T-helper 17 cell (primary cell): Measurements from ENCODE around the gene NFIB. TPM values are rescaled to one million over a fixed set of nuclear protein-coding genes. Genes with fewer than 3 reads are reported as not detected.

ENCODE experiments used
- ATAC-seq: fragments of 150-1000 bp; cut with Tn5 transposase; 2 replicates; pipeline ENCODE4 v1.10.0; 2021; ENCODE audit warnings: mild to moderate bottlenecking, moderate library complexity
- DNase-seq, 3 donors: peaks; one replicate each; pipeline versions ENCODE4 v3.0.0 to v3.0.0-alpha.2; 2020 to 2021
- H3K9me3 ChIP-seq: one replicate; pipeline ENCODE4 v1.7.0; 2013; ENCODE audit warnings: low read length, mild to moderate bottlenecking; ENCODE audit not compliant: control insufficient read depth, poor library complexity, severe bottlenecking
- H3K27ac Mint-ChIP-seq: one replicate; pipeline ENCODE4 v1.8.0; 2022; ENCODE audit warnings: mild to moderate bottlenecking, moderate library complexity, mixed read lengths
- H3K27me3 Mint-ChIP-seq: one replicate; pipeline ENCODE4 v1.8.0; 2022; ENCODE audit warnings: mixed read lengths
- H3K36me3 Mint-ChIP-seq: one replicate; pipeline ENCODE4 v1.8.0; 2022; ENCODE audit warnings: low read depth, mixed read lengths
- H3K4me1 Mint-ChIP-seq: one replicate; pipeline ENCODE4 v1.8.0; 2022; ENCODE audit warnings: mild to moderate bottlenecking, mixed read lengths
- H3K4me3 Mint-ChIP-seq: one replicate; pipeline ENCODE4 v1.8.0; 2022; ENCODE audit warnings: mild to moderate bottlenecking, moderate library complexity, mixed read lengths
- total RNA-seq, 4 donors: library from RNA in 2 of 4; stranded (reverse) in 2 of 4; gene quantifications; one replicate each; pipeline ENCODE4 v1.2.3 and lab custom pipeline; 2022 to 2026

Gene NFIB
- total RNA-seq, 2 donors from 2014 or later: 0.12 to 0.76 TPM

DNA sequence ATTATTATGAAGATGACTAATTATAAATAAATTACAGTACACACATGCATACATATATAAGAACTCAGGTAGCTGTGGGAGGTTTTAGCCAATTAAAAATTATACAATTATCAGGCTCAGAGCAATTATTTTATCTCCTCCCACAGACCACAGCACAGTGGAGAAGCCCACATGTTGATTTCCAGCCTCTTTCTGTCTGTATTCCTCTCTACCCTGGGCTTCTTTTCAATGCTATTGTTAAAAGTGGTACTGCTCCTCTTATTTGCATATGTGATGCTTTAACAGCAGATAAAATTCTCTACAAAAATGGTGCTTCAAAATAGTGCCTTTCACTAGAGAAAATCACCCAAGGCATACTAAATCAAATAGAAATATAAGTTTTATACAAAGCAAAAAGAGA, 218.7 kb downstream of the NFIB start:
- no peaks in the 10 kb centered on the region for H3K36me3 Mint-ChIP-seq
- DNase-seq: no peak
- no peaks in the 10 kb centered on the region for H3K4me1 Mint-ChIP-seq
- no peak overlapping the region for H3K4me3 Mint-ChIP-seq
- no peak overlapping the region for H3K27ac Mint-ChIP-seq
- ATAC-seq: no peak
- H3K27me3 Mint-ChIP-seq: no peaks in the 10 kb centered on the region
- H3K9me3 ChIP-seq: no peaks in the 10 kb centered on the region

DNA sequence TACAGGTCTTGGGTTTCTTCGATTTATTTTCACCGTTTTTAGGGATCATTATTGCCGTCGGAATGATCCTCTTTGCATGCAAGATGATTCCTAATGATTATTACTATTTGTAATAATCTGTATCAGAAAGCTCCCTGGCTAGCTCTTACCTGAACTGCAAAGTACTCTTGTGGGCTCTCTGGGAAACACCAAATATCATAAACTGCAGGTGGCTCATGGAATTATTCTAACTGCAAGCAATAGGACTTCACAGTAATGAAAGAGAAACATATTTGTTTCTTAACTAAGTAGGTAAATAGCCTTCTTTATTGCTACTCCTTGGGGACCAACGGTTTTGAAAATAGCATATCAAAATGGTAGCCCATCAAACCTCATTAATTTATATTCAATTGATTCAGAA, 219.4 kb downstream of the NFIB start:
- Mint-ChIP-seq H3K27me3 (no peaks in the 10 kb centered on the region), H3K36me3 (no peaks in the 10 kb centered on the region), H3K4me1 (no peaks in the 10 kb centered on the region), H3K27ac (no peak overlapping the region), H3K4me3 (no peak overlapping the region)
- DNase-seq (no peak), ATAC-seq (no peak)
- no peaks in the 10 kb centered on the region for H3K9me3 ChIP-seq

DNA sequence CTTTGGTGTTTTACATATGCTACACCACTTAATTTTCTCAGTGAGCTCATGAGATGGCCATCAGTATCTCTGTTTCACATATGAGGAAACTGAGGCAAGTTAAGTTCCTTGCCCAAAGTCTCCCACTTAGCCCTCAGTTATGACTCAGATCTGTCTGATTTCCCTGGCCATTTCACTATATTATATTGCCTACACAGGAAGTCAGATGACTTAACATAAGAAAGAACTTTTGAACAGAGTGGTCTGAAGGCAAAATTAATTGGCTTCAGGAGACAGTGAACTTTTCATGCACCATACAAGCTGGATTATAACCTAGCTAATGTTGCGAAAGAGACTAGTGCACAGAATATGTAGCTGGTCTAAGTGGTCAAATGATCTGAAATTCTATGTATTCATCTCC, 221.6 kb downstream of the NFIB start:
- H3K27ac Mint-ChIP-seq: no peak overlapping the region
- no peak overlapping the region for H3K4me3 Mint-ChIP-seq
- no peaks in the 10 kb centered on the region for H3K36me3 Mint-ChIP-seq
- ATAC-seq (no peak), DNase-seq (no peak)
- H3K9me3 ChIP-seq: no peaks in the 10 kb centered on the region
- no peaks in the 10 kb centered on the region for H3K4me1 Mint-ChIP-seq
- no peaks in the 10 kb centered on the region for H3K27me3 Mint-ChIP-seq

DNA sequence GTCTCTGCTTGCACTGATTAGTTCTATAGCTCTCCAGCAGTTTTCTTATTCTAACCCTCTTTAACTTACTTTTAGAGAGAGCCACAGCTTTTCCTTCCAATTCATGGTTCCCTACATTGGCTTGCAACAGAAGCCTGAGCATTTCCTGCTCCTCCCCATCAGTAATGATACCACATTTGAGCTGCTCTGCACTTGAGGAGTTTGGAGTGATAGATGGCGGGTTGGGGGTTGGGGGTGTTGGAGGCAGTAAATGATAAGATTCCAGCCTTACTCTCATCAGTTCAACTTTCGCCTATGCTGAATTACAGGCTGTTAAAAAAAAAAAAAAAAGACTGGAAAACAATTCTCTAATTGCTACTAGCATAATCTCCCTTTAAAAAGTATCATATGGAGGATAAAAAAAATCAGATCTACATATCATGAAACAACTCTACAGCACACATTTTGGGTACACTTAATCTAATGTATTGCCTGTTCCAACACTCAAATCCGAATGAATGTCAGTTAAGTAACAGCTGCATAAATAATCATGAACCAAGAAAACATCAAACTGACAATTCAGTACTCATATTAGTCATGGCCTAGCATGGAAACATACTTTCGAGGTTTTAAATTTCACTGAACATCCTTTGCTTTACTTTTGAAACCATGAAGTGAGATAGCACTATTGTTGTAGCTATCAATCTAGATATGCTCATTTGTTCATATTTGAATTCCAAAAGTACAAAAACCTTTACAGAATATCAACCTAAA, 224.7 kb downstream of the NFIB start:
- H3K9me3 ChIP-seq: no peaks in the 10 kb centered on the region
- no peak overlapping the region for H3K4me3 Mint-ChIP-seq
- no peak for ATAC-seq
- no peaks in the 10 kb centered on the region for H3K4me1 Mint-ChIP-seq
- no peaks in the 10 kb centered on the region for H3K27me3 Mint-ChIP-seq
- H3K27ac Mint-ChIP-seq: no peak overlapping the region
- no peaks in the 10 kb centered on the region for H3K36me3 Mint-ChIP-seq
- DNase-seq: no peak

DNA sequence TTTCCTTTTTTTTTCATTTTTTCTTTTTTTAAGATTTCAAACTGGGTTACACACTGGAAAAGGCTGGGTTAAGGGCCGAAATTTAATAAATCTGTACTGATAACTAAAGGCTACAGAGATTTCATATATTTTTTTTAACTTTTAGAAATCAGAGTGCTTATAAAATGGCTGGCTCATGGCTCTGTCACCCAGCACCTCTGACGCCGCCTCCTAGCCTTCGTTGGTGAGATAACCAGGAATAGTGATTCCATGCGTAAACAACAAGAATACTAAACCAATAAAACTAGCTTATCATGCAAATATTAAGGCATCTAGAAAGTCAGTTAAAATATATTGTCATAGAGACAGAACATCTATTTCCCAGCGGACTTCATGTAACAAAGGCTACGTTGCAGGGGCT, 226.4 kb downstream of the NFIB start:
- no peaks in the 10 kb centered on the region for H3K9me3 ChIP-seq
- no peak overlapping the region for H3K4me3 Mint-ChIP-seq
- H3K27me3 Mint-ChIP-seq: no peaks in the 10 kb centered on the region
- DNase-seq (no peak), ATAC-seq (no peak)
- H3K4me1 Mint-ChIP-seq: no peaks in the 10 kb centered on the region
- H3K36me3 Mint-ChIP-seq: no peaks in the 10 kb centered on the region
- H3K27ac Mint-ChIP-seq: no peak overlapping the region

DNA sequence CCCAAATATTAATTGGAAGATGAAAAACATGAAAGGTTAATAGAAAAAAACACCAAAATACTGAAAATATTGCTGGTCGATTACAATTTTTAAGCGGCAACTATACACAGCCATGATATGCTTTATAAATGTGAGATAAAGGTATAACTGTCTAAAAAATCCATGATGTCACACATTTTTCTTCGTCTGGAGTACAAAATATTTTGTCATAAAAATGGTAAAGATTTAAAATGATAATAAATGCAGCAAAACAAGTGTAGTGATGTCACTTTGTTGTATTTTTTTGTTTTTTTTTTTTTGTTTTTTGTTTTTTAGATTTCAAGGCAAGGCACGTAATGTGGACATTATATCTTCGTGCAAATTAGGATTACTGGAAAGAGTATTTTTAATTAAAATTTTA, 227.4 kb downstream of the NFIB start:
- Mint-ChIP-seq H3K4me1 (no peaks in the 10 kb centered on the region), H3K27ac (no peak overlapping the region), H3K4me3 (no peak overlapping the region), H3K36me3 (no peaks in the 10 kb centered on the region), H3K27me3 (no peaks in the 10 kb centered on the region)
- no peaks in the 10 kb centered on the region for H3K9me3 ChIP-seq
- DNase-seq (no peak), ATAC-seq (no peak)

DNA sequence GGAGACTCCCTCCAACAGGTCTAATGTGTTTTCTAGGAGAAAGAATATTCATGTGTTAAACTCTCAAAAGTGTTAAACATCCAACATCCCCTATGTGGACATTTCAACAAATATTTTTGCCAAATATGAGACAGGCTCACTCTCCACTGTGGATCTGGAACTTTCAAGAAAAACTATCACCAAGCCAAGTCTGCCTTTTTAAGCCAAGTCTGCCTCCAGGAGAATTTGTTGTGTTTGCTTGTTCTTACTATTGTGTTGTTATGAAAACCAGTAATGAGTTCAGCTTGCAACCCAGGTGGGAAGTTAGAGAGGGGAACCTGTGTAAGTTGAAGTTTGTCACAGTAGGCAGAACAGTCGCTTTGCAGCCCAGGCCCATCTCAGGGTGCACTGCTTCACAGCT, 228.1 kb downstream of the NFIB start:
- Mint-ChIP-seq H3K36me3 (no peaks in the 10 kb centered on the region), H3K4me3 (no peak overlapping the region), H3K27ac (no peak overlapping the region), H3K4me1 (no peaks in the 10 kb centered on the region), H3K27me3 (no peaks in the 10 kb centered on the region)
- H3K9me3 ChIP-seq: no peaks in the 10 kb centered on the region
- ATAC-seq: no peak
- DNase-seq: no peak

DNA sequence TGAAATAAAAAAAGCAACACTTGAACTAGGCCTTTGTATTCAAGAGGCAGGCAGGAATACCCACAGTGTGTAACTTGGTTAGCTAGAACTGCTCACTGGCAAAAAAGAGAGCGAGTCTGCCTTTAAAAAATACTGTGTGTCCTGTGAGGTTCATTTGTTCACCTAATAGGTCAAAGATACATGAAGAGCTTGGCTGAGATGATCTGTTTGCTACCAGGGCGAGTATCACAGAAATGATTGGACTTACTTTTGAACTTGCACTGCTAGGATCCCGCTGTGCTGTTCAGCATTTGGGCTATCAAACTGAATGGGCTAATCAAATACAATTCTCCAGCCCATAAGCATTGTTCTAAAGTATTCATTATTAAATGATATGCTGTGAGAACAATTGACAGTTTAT, 229.1 kb downstream of the NFIB start:
- Mint-ChIP-seq H3K27me3 (no peaks in the 10 kb centered on the region), H3K36me3 (no peaks in the 10 kb centered on the region)
- no peak for ATAC-seq

DNA sequence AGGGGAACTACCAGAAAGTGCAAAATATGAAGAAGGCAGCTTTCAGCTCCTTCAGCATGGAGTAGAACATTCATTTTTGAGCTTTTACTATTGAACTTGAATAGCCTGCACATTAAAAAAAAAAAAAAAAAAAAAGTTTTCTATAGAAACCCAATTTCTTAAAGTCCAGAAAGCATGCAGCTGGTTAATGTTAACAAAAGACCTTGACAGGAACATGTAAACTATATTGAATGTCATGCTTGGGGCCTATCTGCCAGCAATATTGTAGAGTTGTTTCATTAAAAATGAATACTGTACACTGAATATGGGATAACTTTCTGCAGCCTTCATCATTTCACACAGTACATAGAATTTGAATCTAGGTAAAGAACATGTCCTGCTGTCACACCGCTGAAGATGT, 230.6 kb downstream of the NFIB start:
- no peaks in the 10 kb centered on the region for H3K27me3 Mint-ChIP-seq
- ATAC-seq (no peak), DNase-seq (no peak)
- H3K36me3 Mint-ChIP-seq: no peaks in the 10 kb centered on the region
- H3K4me3 Mint-ChIP-seq: no peak overlapping the region
- no peaks in the 10 kb centered on the region for H3K9me3 ChIP-seq
- H3K4me1 Mint-ChIP-seq: no peaks in the 10 kb centered on the region
- no peak overlapping the region for H3K27ac Mint-ChIP-seq

More for the DNA sequence above, 229.1 kb downstream of the NFIB start:
- Mint-ChIP-seq H3K4me1 (no peaks in the 10 kb centered on the region), H3K4me3 (no peak overlapping the region), H3K27ac (no peak overlapping the region)
- H3K9me3 ChIP-seq: no peaks in the 10 kb centered on the region
- no peak for DNase-seq

DNA sequence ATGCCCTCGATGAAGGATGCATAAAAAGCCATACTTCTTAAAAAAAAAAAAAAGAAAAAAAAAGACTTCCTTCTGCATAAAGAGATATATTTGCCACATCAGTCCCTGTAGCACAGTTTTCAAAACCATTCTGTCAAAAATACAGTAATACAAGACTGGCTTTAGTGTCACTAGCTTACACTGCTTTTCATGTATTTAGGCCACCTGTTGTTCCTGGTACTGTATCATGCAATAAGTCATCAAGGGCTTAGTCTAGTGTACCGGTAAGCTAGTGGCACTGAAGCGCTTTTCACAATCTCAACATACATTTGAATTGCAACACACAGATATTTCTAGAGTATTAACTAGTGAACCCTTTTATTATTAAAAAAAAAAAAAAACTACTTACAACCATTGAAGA, 231.2 kb downstream of the NFIB start:
- H3K9me3 ChIP-seq: no peaks in the 10 kb centered on the region
- Mint-ChIP-seq H3K4me3 (no peak overlapping the region), H3K4me1 (no peaks in the 10 kb centered on the region), H3K27me3 (no peaks in the 10 kb centered on the region), H3K27ac (no peak overlapping the region), H3K36me3 (no peaks in the 10 kb centered on the region)
- DNase-seq (no peak), ATAC-seq (no peak)

DNA sequence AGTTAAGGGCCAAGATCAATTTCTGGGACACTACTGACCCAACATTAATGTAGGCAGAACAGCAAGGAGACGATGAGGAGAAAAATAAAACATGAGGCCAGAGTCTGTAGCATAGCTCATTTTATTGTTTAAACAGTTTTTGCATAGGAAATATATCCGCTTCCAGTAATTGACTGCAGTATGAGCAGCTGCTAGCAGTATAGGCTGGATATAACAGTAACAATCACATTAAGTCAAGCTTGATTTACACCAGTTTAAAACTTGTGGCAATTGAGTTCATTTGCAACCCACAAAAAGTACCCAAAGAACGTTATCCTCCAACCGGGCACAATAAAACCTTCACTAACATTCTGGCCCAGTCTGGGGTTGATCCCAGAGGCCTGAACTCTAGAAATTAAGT, 232.2 kb downstream of the NFIB start:
- DNase-seq (no peak), ATAC-seq (no peak)
- Mint-ChIP-seq H3K36me3 (no peaks in the 10 kb centered on the region), H3K27me3 (no peaks in the 10 kb centered on the region), H3K4me3 (no peak overlapping the region), H3K27ac (no peak overlapping the region), H3K4me1 (no peaks in the 10 kb centered on the region)
- H3K9me3 ChIP-seq: no peaks in the 10 kb centered on the region

DNA sequence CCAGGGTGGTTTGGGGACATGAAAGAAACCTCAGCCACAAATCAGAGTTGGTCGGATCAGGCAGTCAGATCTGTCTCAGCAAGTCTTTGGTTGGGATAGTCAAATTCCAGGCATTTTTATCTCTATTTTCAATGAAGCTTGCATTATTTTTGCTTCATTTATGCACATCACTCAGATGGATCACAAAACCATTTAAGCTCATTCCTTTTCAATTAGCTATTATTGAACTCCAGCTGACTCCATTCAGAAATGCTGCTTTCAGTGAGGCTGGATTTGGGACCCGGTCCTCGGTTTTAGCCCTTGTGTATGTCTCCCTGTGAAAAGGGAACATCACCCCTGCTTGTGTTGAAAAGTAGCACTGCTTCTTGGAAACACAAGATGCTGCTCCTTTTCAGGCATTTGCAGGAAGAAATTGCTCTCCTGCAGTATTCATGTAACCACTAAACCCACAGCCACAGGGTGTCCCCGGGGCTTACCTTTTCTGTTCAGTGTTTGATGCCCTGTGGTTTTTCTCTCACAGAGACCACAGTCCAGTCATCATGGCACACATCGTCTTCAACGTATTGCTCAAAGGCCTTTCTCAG, 232.9 kb downstream of the NFIB start:
- DNase-seq: no peak
- Mint-ChIP-seq H3K27me3 (no peaks in the 10 kb centered on the region), H3K27ac (no peak overlapping the region), H3K4me3 (no peak overlapping the region), H3K36me3 (no peaks in the 10 kb centered on the region), H3K4me1 (no peaks in the 10 kb centered on the region)
- H3K9me3 ChIP-seq: no peaks in the 10 kb centered on the region
- no peak for ATAC-seq

DNA sequence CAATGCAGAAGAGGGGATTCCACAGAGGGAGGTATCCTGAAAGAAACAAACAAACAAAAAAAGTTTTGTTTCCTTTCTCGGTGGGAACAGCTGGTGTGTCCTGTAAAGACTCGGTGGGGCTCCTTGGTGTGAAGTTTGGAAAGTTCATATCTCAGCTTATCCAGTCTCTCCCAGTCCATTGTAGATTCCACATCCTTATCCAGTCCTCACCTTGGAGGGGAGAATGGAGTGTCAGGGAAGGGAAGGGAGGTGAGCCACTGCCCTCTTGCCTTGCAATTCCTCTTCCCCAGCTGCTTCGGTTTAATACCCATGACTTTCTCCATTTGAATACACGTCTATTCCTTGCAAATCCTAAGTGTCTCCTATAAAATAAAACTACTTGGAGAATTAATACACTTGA, 234.5 kb downstream of the NFIB start:
- no peaks in the 10 kb centered on the region for H3K36me3 Mint-ChIP-seq
- H3K9me3 ChIP-seq: no peaks in the 10 kb centered on the region
- DNase-seq (no peak), ATAC-seq (no peak)
- H3K27me3 Mint-ChIP-seq: no peaks in the 10 kb centered on the region
- no peaks in the 10 kb centered on the region for H3K4me1 Mint-ChIP-seq
- H3K27ac Mint-ChIP-seq: no peak overlapping the region
- no peak overlapping the region for H3K4me3 Mint-ChIP-seq

DNA sequence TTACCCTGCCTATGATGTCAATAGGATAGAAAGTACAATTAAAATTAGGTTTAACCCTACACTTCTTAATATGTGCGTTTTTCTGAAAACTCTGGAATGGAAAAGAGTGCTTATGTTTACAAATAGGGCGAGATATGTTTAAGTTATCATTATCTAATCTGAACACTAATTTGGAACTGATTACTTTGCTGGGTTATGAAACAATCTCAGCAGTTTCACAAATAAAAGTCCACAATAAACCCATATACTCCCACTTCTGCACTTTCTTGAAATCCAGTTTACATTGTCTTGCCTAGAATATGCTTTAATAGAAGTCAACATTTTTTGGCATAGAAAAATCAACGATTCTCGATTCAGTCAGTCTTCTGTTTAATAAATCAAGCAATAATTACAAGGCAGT, 236.3 kb downstream of the NFIB start:
- no peak overlapping the region for H3K4me3 Mint-ChIP-seq
- ATAC-seq (no peak), DNase-seq (no peak)
- no peaks in the 10 kb centered on the region for H3K36me3 Mint-ChIP-seq
- H3K27me3 Mint-ChIP-seq: no peaks in the 10 kb centered on the region
- H3K27ac Mint-ChIP-seq: no peak overlapping the region
- no peaks in the 10 kb centered on the region for H3K9me3 ChIP-seq
- no peaks in the 10 kb centered on the region for H3K4me1 Mint-ChIP-seq
